ENCODE results near the gene RBL2.

Gene RBL2

GRCh38 chr16:53476867-53477266, 42.6 kb downstream of the RBL2 start:
- no peak for DNase-seq (ENCODE audit: low spot score)
- in situ Hi-C loops (cut with MboI; ENCODE audit: low pct_unique_long_range_greater_than_20kb, low sequenced_read_pairs, unreplicated experiment) = no loop called here
- TF ChIP-seq CTCF (IDR thresholded peaks at IDR 0.05; ENCODE audit: extremely low read depth, insufficient read depth, missing control alignments) = no peak

- in situ Hi-C loops (cut with MboI; ENCODE audit: low pct_unique_long_range_greater_than_20kb, low sequenced_read_pairs, unreplicated experiment) = no loop called here
- no peak for DNase-seq (ENCODE audit: low spot score)
- no peak for TF ChIP-seq CTCF (IDR thresholded peaks at IDR 0.05; ENCODE audit: extremely low read depth, insufficient read depth, missing control alignments)
These were observed 44.7 kb downstream of the RBL2 start for GRCh38 chr16:53478965-53479364.

- DNase-seq (ENCODE audit: low spot score) = no peak
- no peak for TF ChIP-seq CTCF (IDR thresholded peaks at IDR 0.05; ENCODE audit: extremely low read depth, insufficient read depth, missing control alignments)
- in situ Hi-C loops (cut with MboI; ENCODE audit: low pct_unique_long_range_greater_than_20kb, low sequenced_read_pairs, unreplicated experiment) = no loop called here
These were observed 46.1 kb downstream of the RBL2 start for GRCh38 chr16:53480394-53480793.

GRCh38 chr16:53482123-53482522, 47.9 kb downstream of the RBL2 start:
- DNase-seq (ENCODE audit: low spot score) = no peak
- in situ Hi-C loops (cut with MboI; ENCODE audit: low pct_unique_long_range_greater_than_20kb, low sequenced_read_pairs, unreplicated experiment) = no loop called here
- TF ChIP-seq CTCF (IDR thresholded peaks at IDR 0.05; ENCODE audit: extremely low read depth, insufficient read depth, missing control alignments) = no peak

GRCh38 chr16:53484542-53484941, 50.3 kb downstream of the RBL2 start:
- no peak for TF ChIP-seq CTCF (IDR thresholded peaks at IDR 0.05; ENCODE audit: extremely low read depth, insufficient read depth, missing control alignments)
- in situ Hi-C loops (cut with MboI; ENCODE audit: low pct_unique_long_range_greater_than_20kb, low sequenced_read_pairs, unreplicated experiment) = no loop called here
- DNase-seq (ENCODE audit: low spot score) = no peak

GRCh38 chr16:53486230-53486629, 52.0 kb downstream of the RBL2 start:
- DNase-seq (ENCODE audit: low spot score) = no peak
- in situ Hi-C loops (cut with MboI; ENCODE audit: low pct_unique_long_range_greater_than_20kb, low sequenced_read_pairs, unreplicated experiment) = no loop called here
- no peak for TF ChIP-seq CTCF (IDR thresholded peaks at IDR 0.05; ENCODE audit: extremely low read depth, insufficient read depth, missing control alignments)

GRCh38 chr16:53489755-53490154, 55.5 kb downstream of the RBL2 start:
- no peak for DNase-seq (ENCODE audit: low spot score)
- no peak for TF ChIP-seq CTCF (IDR thresholded peaks at IDR 0.05; ENCODE audit: extremely low read depth, insufficient read depth, missing control alignments)
- in situ Hi-C loops (cut with MboI; ENCODE audit: low pct_unique_long_range_greater_than_20kb, low sequenced_read_pairs, unreplicated experiment) = no loop called here

Measured in GM13977 (cell line).